Endothelial cell of umbilical vein (primary cell): ENCODE measurements around the gene MMP8. TPM values are rescaled to one million over a fixed set of nuclear protein-coding genes. Genes with fewer than 3 reads are reported as not detected.
"Not testable (repeated sequence)": the region's sequence is repeated elsewhere in the genome, so short reads cannot be mapped to it uniquely, and the experiment has no call there.

Experiments
- BruUV-seq: library from RNA; stranded (reverse); fragments of 400-500 nt; replicated peaks from 2 replicates; lab custom pipeline; 2021; lab: Mats Ljungman, UMichigan
- CTCF ChIA-PET: fragments of 300-600, 350-600 bp; sonication (Branson Sonifier 250); formaldehyde crosslinking; loops from one replicate; lab custom pipeline; 2021; ENCODE audit warnings: antibody characterized with exemption, inconsistent platforms; lab: Charles Lee
- POLR2A ChIA-PET: fragments of 300-600, 350-600 bp; sonication (Branson Sonifier 250); formaldehyde crosslinking; loops from one replicate; lab custom pipeline; 2021; ENCODE audit warnings: antibody characterized with exemption, inconsistent platforms; lab: Charles Lee
- DNase-seq: peaks from one replicate; pipeline ENCODE4 v3.0.0-alpha.2; 2011; ENCODE audit warnings: low read depth, low spot score
- FAIRE-seq: peaks from 2 replicates; lab custom pipeline; 2011; peaks lifted over from hg19 to GRCh38; lab: Jason Lieb, UNC
- H2AFZ ChIP-seq: 2 replicates; pipeline ENCODE4 v1.6.0; 2012; ENCODE audit warnings: low read depth, low read length, control low read depth, inconsistent platforms
- H3K27ac ChIP-seq: 2 replicates; pipeline ENCODE4 v1.5.1; 2011; ENCODE audit warnings: low read depth, mild to moderate bottlenecking, control low read depth, low read length, moderate library complexity; ENCODE audit not compliant: insufficient read depth
- H3K27me3 ChIP-seq, 2 experiments: 2 replicates each; pipeline versions ENCODE4 v1.6.0 to v1.6.1; 2011; ENCODE audit warnings: low read length in 2 of 2, mixed read lengths in 1 of 2; ENCODE audit not compliant: control insufficient read depth in 2 of 2, insufficient read depth in 2 of 2
- H3K36me3 ChIP-seq, 2 experiments: 2 replicates in 1 of 2; 3 replicates in 1 of 2; pipeline ENCODE4 v1.5.1; 2011; ENCODE audit warnings: low read length in 2 of 2, mild to moderate bottlenecking in 1 of 2, moderate library complexity in 1 of 2; ENCODE audit not compliant: control insufficient read depth in 2 of 2, insufficient read depth in 2 of 2; ENCODE audit errors: extremely low read depth in 1 of 2
- H3K4me1 ChIP-seq: 3 replicates; pipeline ENCODE4 v1.5.1; 2011; ENCODE audit warnings: mild to moderate bottlenecking, low read length; ENCODE audit not compliant: control insufficient read depth, insufficient read depth; ENCODE audit errors: extremely low read depth
- H3K4me2 ChIP-seq: 2 replicates; pipeline ENCODE4 v1.6.1; 2011; ENCODE audit warnings: low read length, control low read depth, mixed read lengths; ENCODE audit not compliant: insufficient read depth
- H3K4me3 ChIP-seq, 3 experiments: fragments of 200-600 bp in 1 of 3; sonication (generic), shearing (Covaris generic) in 1 of 3; replicated peaks in 1 of 3; 2 replicates each; pipeline ENCODE4 v1.5.1; 2011 to 2016; ENCODE audit warnings: control low read depth in 3 of 3, low read length in 3 of 3, mild to moderate bottlenecking in 2 of 3, inconsistent platforms in 1 of 3, low read depth in 1 of 3, moderate library complexity in 1 of 3; ENCODE audit not compliant: insufficient read depth in 1 of 3
- H3K79me2 ChIP-seq: 2 replicates; pipeline ENCODE4 v1.6.0; 2012; ENCODE audit warnings: low read length, inconsistent platforms; ENCODE audit not compliant: control insufficient read depth, insufficient read depth
- H3K9ac ChIP-seq: replicated peaks from 2 replicates; pipeline ENCODE3; 2011; ENCODE audit warnings: low read length, control low read depth; ENCODE audit not compliant: insufficient read depth; ENCODE audit errors: extremely low read depth
- H3K9me1 ChIP-seq: replicated peaks from 3 replicates; pipeline ENCODE4 v1.6.0; 2011; ENCODE audit warnings: mild to moderate bottlenecking, low read length; ENCODE audit not compliant: control insufficient read depth, insufficient read depth; ENCODE audit errors: extremely low read depth
- H3K9me3 ChIP-seq: replicated peaks from 2 replicates; pipeline ENCODE4 v1.5.1; 2012; ENCODE audit warnings: low read length, inconsistent platforms; ENCODE audit not compliant: control insufficient read depth, insufficient read depth
- H4K20me1 ChIP-seq: replicated peaks from 2 replicates; pipeline ENCODE3; 2011; ENCODE audit warnings: mild to moderate bottlenecking, low read length; ENCODE audit not compliant: control insufficient read depth, insufficient read depth; ENCODE audit errors: extremely low read depth
- CTCF ChIP-seq, 2 donors: IDR thresholded peaks; 1 replicate in 1 of 2; 2 replicates in 1 of 2; pipeline ENCODE4 v1.5.1; 2011; ENCODE audit warnings: low read length in 2 of 2, mild to moderate bottlenecking in 2 of 2, moderate library complexity in 2 of 2, control low read depth in 1 of 2, inconsistent platforms in 1 of 2, low read depth in 1 of 2; ENCODE audit not compliant: insufficient read depth in 1 of 2; ENCODE audit errors: extremely low read depth in 1 of 2
- EZH2 ChIP-seq: IDR thresholded peaks from 2 replicates; pipeline ENCODE4 v1.6.1; 2012; ENCODE audit warnings: borderline replicate concordance, low read depth, mild to moderate bottlenecking, moderate library complexity, low read length, inconsistent platforms; ENCODE audit not compliant: severe bottlenecking
- FOS ChIP-seq: IDR thresholded peaks from 2 replicates; pipeline ENCODE4 v1.6.1; 2011; ENCODE audit warnings: mild to moderate bottlenecking, low read length, moderate library complexity, borderline replicate concordance; ENCODE audit not compliant: insufficient read depth
- GATA2 ChIP-seq: IDR thresholded peaks from 2 replicates; pipeline ENCODE4 v1.7.0; 2011; ENCODE audit warnings: low read depth, mild to moderate bottlenecking, moderate library complexity, mixed read lengths, low read length; ENCODE audit not compliant: insufficient read length, insufficient read depth
- JUN ChIP-seq: IDR thresholded peaks from 2 replicates; pipeline ENCODE4 v1.6.1; 2011; ENCODE audit warnings: borderline replicate concordance, low read depth; ENCODE audit not compliant: insufficient read length, insufficient read depth
- MAX ChIP-seq: IDR thresholded peaks from 2 replicates; pipeline ENCODE4 v1.6.1; 2011; ENCODE audit not compliant: insufficient read depth, insufficient read length
- MYC ChIP-seq: IDR thresholded peaks from one replicate; pipeline ENCODE4 v1.6.1; 2011; ENCODE audit warnings: mild to moderate bottlenecking, low read depth, low read length
- POLR2A ChIP-seq: IDR thresholded peaks from 2 replicates; pipeline ENCODE4 v1.6.1; 2012; ENCODE audit warnings: low read depth, mild to moderate bottlenecking, control low read depth, low read length
- POLR2AphosphoS5 ChIP-seq: IDR thresholded peaks from 2 replicates; pipeline ENCODE4 v1.6.1; 2012; ENCODE audit warnings: low read depth, mild to moderate bottlenecking, control low read depth, low read length, moderate library complexity; ENCODE audit not compliant: insufficient read depth
- dilution Hi-C: fragments of 300-500 bp; cut with MboI; formaldehyde crosslinking; loops from one replicate; pipeline ENCODE4 v1.15.0; 2019; ENCODE audit warnings: low sequenced_read_pairs; ENCODE audit not compliant: extremely low pct_ligation_motif_present
- intact Hi-C: fragments of 100-400 bp; cut with micrococcal nuclease; formaldehyde crosslinking; loops from one replicate; pipeline ENCODE4 v1.10.0; 2022
- polyA plus RNA-seq, 4 experiments: library from polyadenylated mRNA; depleted of rRNA in 3 of 4; stranded (reverse) in 3 of 4; unstranded in 1 of 4; fragments of >200 nt; gene quantifications; 2 replicates each; pipeline versions ENCODE4 v1.2.1 to v1.2.3, GENCODE V29; 2011 to 2012; ENCODE audit warnings: missing spikeins in 1 of 4
- total RNA-seq: library from RNA; stranded (reverse); gene quantifications from 2 replicates; pipeline ENCODE4 v1.2.3, GENCODE V29; 2021

MMP8 gene
- total and polyA plus RNA-seq, 2 donors (not counting 3 experiments of a cell fraction or from before 2014, with no cell fraction given): not detected

- Histone ChIP-seq H3K9me1 (no peaks in the 10 kb centered on the region), H3K4me3 (no peak overlapping the region), H3K9me3 (no peaks in the 10 kb centered on the region), H3K4me1 (no peaks in the 10 kb centered on the region), H3K4me2 (no peak overlapping the region), H3K36me3 (no peaks in the 10 kb centered on the region), H4K20me1 (no peaks in the 10 kb centered on the region), H2AFZ (no peak overlapping the region), H3K9ac (no peak overlapping the region), H3K27ac (no peak overlapping the region), H3K79me2 (no peaks in the 10 kb centered on the region), H3K27me3 (peaks cover 19 to 25% of the 10 kb centered on the region in 2 experiments)
- no peak for FAIRE-seq
- no peak for DNase-seq
- intact Hi-C loops: no loop called here
- no TSS peak for BruUV-seq
- dilution Hi-C loops: no loop called here
- ChIA-PET CTCF (interaction anchor here (1.0 to 1.7 kb wide), 3 partner anchors 13 to 192 kb away, joined by 3 to 4 read pairs (median 3); no protein-coding TSS in a partner anchor), POLR2A (no interaction called here)
- TF ChIP-seq POLR2A: no peak
- TF ChIP-seq JUN: no peak
- no peak for TF ChIP-seq GATA2
- no peak for TF ChIP-seq CTCF (IDR thresholded peaks at IDR 0.05; ENCODE audit: extremely low read depth in 1 of 2, insufficient read depth in 1 of 2, low read depth in 1 of 2, low read length in 2 of 2)
- TF ChIP-seq FOS: no peak
- TF ChIP-seq MYC: no peak
- TF ChIP-seq MAX: no peak
- TF ChIP-seq EZH2: no peak
- TF ChIP-seq POLR2AphosphoS5: no peak
Observed at GRCh38 chr11:102749101-102749722, 24.5 kb upstream of the MMP8 start.

GRCh38 chr11:102746746-102747578, 22.2 kb upstream of the MMP8 start:
- DNase-seq, BruUV-seq, H2AFZ ChIP-seq, H3K4me1 ChIP-seq, H3K4me3 ChIP-seq, H3K79me2 ChIP-seq, H3K9me3 ChIP-seq, H3K4me2 ChIP-seq, dilution Hi-C loops, H3K9me1 ChIP-seq, POLR2A ChIA-PET, H3K9ac ChIP-seq, intact Hi-C loops, H3K27ac ChIP-seq, H3K36me3 ChIP-seq, H4K20me1 ChIP-seq, FAIRE-seq: not testable (repeated sequence)
- peaks cover 11 to 17% of the 10 kb centered on the region in 2 experiments for H3K27me3 ChIP-seq
- CTCF ChIA-PET: interaction anchor here (1.7 kb wide), 1 partner anchor 10 kb away, joined by 3 read pairs; no protein-coding TSS in a partner anchor
